Endothelial cell of hepatic sinusoid (primary cell): Measurements from ENCODE around the gene ADH5.
"Not testable (repeated sequence)": the region's sequence is repeated elsewhere in the genome, so short reads cannot be mapped to it uniquely, and the experiment has no call there.

Source experiments
- in situ Hi-C: cut with HindIII; loops from 2 replicates; pipeline ENCODE4 v1.10.0; 2017; ENCODE audit warnings: low sequenced_read_pairs

ADH5 gene

GRCh38 chr4:99038213-99038612 is 50.4 kb downstream of the ADH5 start:
- in situ Hi-C loops, result no loop called here

GRCh38 chr4:99033956-99034355 is 54.6 kb downstream of the ADH5 start:
- in situ Hi-C loops, result no loop called here

- in situ Hi-C loops, result no loop called here
Measured at GRCh38 chr4:99029852-99030251, 58.7 kb downstream of the ADH5 start.

- in situ Hi-C loops, result no loop called here
Measured at GRCh38 chr4:99029018-99029735, 59.4 kb downstream of the ADH5 start.

- in situ Hi-C loops, result no loop called here
Measured at GRCh38 chr4:99028187-99028586, 60.4 kb downstream of the ADH5 start.

GRCh38 chr4:99027304-99027703 is 61.3 kb downstream of the ADH5 start:
- in situ Hi-C loops, result no loop called here

GRCh38 chr4:99025506-99025905 is 63.1 kb downstream of the ADH5 start:
- in situ Hi-C loops, result no loop called here

GRCh38 chr4:99024481-99025275 is 63.9 kb downstream of the ADH5 start:
- in situ Hi-C loops, result no loop called here

- in situ Hi-C loops, result not testable (repeated sequence)
Measured at GRCh38 chr4:99023800-99024251, 64.8 kb downstream of the ADH5 start.

GRCh38 chr4:99022566-99022965 is 66.0 kb downstream of the ADH5 start:
- in situ Hi-C loops, result no loop called here

GRCh38 chr4:99021386-99021785 is 67.2 kb downstream of the ADH5 start:
- in situ Hi-C loops, result no loop called here
